GM18951 (cell line): ENCODE measurements around the gene DIRAS2.

Source experiments
- POLR2A ChIP-seq: IDR thresholded peaks from 4 replicates; pipeline ENCODE4 v1.6.1; 2011; ENCODE audit warnings: mild to moderate bottlenecking; ENCODE audit not compliant: insufficient read length, insufficient read depth; ENCODE audit errors: extremely low read depth
- in situ Hi-C: fragments of 300-500 bp; cut with MboI; formaldehyde crosslinking; loops from one replicate; pipeline ENCODE4 v1.12.0; 2022; ENCODE audit warnings: low sequenced_read_pairs, mixed read lengths, inconsistent platforms; ENCODE audit not compliant: unreplicated experiment

DIRAS2 gene

DNA sequence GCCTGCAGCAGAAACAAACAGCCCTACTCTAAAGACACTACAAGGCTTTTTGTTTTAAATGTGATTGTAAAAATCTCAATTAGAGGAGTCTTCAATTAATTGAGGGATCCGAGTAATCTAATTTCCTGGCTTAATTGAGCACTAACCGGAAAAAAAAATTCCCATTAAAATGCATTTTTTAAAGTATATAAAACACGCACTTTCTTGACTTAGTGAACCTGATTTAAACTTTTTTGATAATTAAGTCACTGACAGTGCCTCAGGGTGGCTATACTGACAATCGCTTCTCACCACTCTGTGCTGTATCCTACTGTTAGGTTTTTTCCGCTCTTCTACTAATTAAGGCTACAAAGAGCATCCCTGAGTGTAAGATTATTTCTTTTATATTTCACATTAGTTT is 44.4 kb downstream of the DIRAS2 start:
- TF ChIP-seq POLR2A: no peak
- in situ Hi-C loops: no loop called here

- in situ Hi-C loops: no loop called here
- TF ChIP-seq POLR2A: no peak
Measured at GRCh38 chr9:90593646-90594045, 49.0 kb downstream of the DIRAS2 start.

DNA sequence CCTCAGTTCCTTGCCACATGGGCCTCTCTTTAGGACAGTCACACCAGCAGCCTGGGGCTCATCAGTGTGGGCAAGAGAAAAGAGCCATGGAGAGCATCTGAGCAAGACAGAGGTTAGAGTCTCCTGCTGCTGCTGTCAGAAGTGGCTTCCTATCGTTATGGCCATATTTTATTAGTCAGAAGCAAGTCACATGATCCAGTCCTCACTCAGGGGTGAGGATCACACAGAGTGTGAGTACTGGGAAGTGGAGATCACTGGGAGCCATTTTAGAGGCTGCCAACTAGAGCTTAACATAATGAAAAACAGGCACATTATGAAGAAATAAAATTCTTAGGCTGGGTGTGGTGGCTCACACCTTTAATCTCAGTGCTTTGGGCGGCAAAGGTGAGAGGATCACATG is 62.0 kb downstream of the DIRAS2 start:
- in situ Hi-C loops: no loop called here
- no peak for TF ChIP-seq POLR2A

DNA sequence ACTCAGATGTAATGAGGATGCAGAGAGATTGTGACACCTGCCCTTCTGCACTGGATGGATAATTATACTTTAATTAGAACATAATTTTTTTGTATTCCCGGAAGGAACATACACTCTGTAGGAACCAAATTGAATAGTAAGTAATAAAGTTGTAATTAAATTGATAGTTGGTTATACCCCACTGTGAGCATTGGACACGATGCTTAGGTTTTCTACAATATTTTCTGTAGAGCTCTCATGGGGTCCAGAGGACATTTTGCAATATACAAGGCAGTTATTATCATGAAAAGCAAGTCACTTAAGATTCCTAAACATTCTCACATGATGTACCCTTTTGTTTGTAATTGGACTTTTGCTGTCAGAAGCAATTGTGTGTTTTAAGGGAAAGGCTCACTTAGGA is 63.4 kb downstream of the DIRAS2 start:
- no peak for TF ChIP-seq POLR2A
- in situ Hi-C loops: no loop called here

DNA sequence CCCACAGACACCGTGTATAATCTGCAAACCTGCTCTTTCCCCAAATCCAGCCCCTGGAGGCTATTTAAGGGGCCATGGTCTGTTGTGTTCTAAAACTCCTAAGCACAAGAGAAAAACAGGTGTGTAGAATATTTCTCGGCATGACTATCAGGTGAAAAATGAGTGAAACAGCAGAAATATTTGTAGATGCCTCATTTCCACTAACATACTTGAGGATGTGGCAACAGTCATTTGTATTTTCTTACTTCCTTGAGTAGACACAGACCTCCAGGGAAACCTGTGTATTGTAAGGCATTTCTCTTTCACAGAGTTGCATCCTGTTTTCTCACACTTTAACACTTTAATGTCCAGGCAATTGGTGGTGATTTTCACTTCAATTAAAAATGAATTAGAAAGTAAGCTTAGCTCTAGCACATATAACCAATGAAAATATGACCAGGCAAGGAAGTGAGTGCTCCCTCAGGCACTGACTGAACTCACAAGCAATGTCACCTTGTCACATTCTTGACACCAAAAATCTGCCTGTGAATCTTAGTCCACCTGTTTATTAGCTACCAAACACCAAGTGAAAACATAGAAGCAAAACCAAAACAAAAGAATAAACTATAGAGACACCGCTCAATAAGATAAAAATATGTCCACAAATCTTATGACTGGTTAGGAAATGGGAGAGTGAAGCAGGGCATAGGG is 64.4 kb downstream of the DIRAS2 start:
- TF ChIP-seq POLR2A: no peak
- in situ Hi-C loops: no loop called here

DNA sequence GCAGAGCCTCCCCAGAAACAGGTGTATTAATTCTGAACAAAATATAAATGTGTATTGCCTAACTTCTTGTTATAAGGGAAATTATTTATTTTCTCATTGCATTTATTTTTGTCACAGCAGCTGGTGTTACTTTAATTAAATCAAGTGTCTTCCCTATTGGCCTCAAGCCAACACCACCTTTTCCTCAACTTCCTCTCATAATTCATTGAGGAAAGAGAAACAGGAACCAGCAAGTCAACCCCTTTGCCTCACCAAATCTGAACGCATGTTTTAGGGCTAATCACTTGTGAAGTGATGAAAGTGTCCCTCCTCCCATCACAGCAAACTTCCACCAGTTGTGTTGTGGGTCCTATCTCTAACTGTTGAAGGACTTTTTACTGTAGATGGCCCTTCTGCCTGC is 73.1 kb downstream of the DIRAS2 start:
- no peak for TF ChIP-seq POLR2A
- in situ Hi-C loops: no loop called here

- TF ChIP-seq POLR2A: no peak
Measured at GRCh38 chr9:90568667-90569066, 74.0 kb downstream of the DIRAS2 start.

GRCh38 chr9:90562229-90562628 is 80.4 kb downstream of the DIRAS2 start:
- no peak for TF ChIP-seq POLR2A
- in situ Hi-C loops: no loop called here

More at GRCh38 chr9:90568667-90569066, 74.0 kb downstream of the DIRAS2 start:
- in situ Hi-C loops: no loop called here
